HEK293T (cell line): ENCODE results near the gene SLC7A6OS.

ENCODE experiments used
- CTCF ChIA-PET: fragments of 350-600 bp; formaldehyde crosslinking; extraction: SDS; loops from one replicate; lab custom pipeline; 2021; ENCODE audit warnings: antibody characterized with exemption, inconsistent platforms; lab: Yijun Ruan, JAX
- POLR2A ChIA-PET: fragments of 350-600 bp; formaldehyde crosslinking; extraction: SDS; loops from one replicate; lab custom pipeline; 2020; ENCODE audit warnings: antibody characterized with exemption, inconsistent platforms; lab: Yijun Ruan, JAX
- DNase-seq: peaks from one replicate; pipeline ENCODE4 v3.0.0; 2012; ENCODE audit warnings: mixed read lengths; ENCODE audit errors: extremely low spot score
- ARNT ChIP-seq: fragments of 450-650 bp; IDR thresholded peaks from 2 replicates; pipeline ENCODE4 v1.6.1; 2017; ENCODE audit warnings: mild to moderate bottlenecking
- BHLHE40 ChIP-seq: fragments of 450-650 bp; IDR thresholded peaks from 2 replicates; pipeline ENCODE4 v1.6.1; 2016; ENCODE audit warnings: mild to moderate bottlenecking, moderate library complexity, borderline replicate concordance
- CTBP1 ChIP-seq: fragments of 450-650 bp; IDR thresholded peaks from 2 replicates; pipeline ENCODE4 v1.6.1; 2016; ENCODE audit warnings: borderline replicate concordance
- ELF4 ChIP-seq: fragments of 450-650 bp; IDR thresholded peaks from 2 replicates; pipeline ENCODE4 v1.6.1; 2017; ENCODE audit warnings: antibody characterized with exemption
- FOXA1 ChIP-seq: fragments of 450-650 bp; IDR thresholded peaks from 2 replicates; pipeline ENCODE4 v1.6.1; 2016; ENCODE audit warnings: mild to moderate bottlenecking
- FOXK2 ChIP-seq: fragments of 450-650 bp; IDR thresholded peaks from 2 replicates; pipeline ENCODE4 v1.6.1; 2016; ENCODE audit warnings: mild to moderate bottlenecking
- FOXM1 ChIP-seq: fragments of 450-650 bp; IDR thresholded peaks from 2 replicates; pipeline ENCODE4 v1.6.1; 2017; ENCODE audit warnings: mild to moderate bottlenecking, borderline replicate concordance
- HDGF ChIP-seq: fragments of 450-650 bp; IDR thresholded peaks from 2 replicates; pipeline ENCODE4 v1.6.1; 2017; ENCODE audit warnings: antibody characterized with exemption, borderline replicate concordance
- L3MBTL2 ChIP-seq: fragments of 450-650 bp; conservative IDR thresholded peaks from 2 replicates; pipeline ENCODE4 v1.6.1; 2016; ENCODE audit warnings: mild to moderate bottlenecking
- LEF1 ChIP-seq: fragments of 450-650 bp; IDR thresholded peaks from 2 replicates; pipeline ENCODE4 v1.6.1; 2017; ENCODE audit warnings: mild to moderate bottlenecking, borderline replicate concordance
- NFRKB ChIP-seq: fragments of 450-650 bp; IDR thresholded peaks from 2 replicates; pipeline ENCODE4 v1.6.1; 2016; ENCODE audit warnings: mild to moderate bottlenecking, moderate library complexity
- PKNOX1 ChIP-seq: fragments of 450-650 bp; IDR thresholded peaks from 2 replicates; pipeline ENCODE4 v1.6.1; 2016
- SP1 ChIP-seq: fragments of 450-650 bp; IDR thresholded peaks from 2 replicates; pipeline ENCODE4 v1.6.1; 2017
- SUZ12 ChIP-seq: fragments of 450-650 bp; IDR thresholded peaks from 2 replicates; pipeline ENCODE4 v1.6.1; 2016; ENCODE audit warnings: mild to moderate bottlenecking
- TARDBP ChIP-seq: fragments of 450-650 bp; IDR thresholded peaks from 2 replicates; pipeline ENCODE4 v1.6.1; 2016
- ZNF384 ChIP-seq: fragments of 450-650 bp; IDR thresholded peaks from 2 replicates; pipeline ENCODE4 v1.6.1; 2016

Gene SLC7A6OS

GRCh38 chr16:68282064-68282452 is 28.7 kb downstream of the SLC7A6OS start:
- POLR2A ChIA-PET, result no interaction called here
- no peak for TF ChIP-seq HDGF
- no peak for TF ChIP-seq SUZ12
- TF ChIP-seq ZNF384, result no peak
- no peak for TF ChIP-seq LEF1
- no peak for TF ChIP-seq L3MBTL2
- TF ChIP-seq BHLHE40, result no peak
- no peak for TF ChIP-seq ARNT
- no peak for TF ChIP-seq ELF4
- TF ChIP-seq FOXM1, result no peak
- TF ChIP-seq NFRKB, result no peak
- TF ChIP-seq FOXA1, result no peak
- TF ChIP-seq TARDBP, result no peak
- no peak for TF ChIP-seq CTBP1
- no peak for TF ChIP-seq SP1
- no peak for TF ChIP-seq FOXK2
- no peak for TF ChIP-seq PKNOX1
- CTCF ChIA-PET, result no interaction called here
- no peak for DNase-seq

- CTCF ChIA-PET, result no interaction called here
- no peak for DNase-seq
- POLR2A ChIA-PET, result no interaction called here
- TF ChIP-seq BHLHE40, result no peak
- no peak for TF ChIP-seq CTBP1
- no peak for TF ChIP-seq PKNOX1
- TF ChIP-seq FOXM1, result no peak
- TF ChIP-seq ZNF384, result no peak
- no peak for TF ChIP-seq ARNT
- no peak for TF ChIP-seq LEF1
Observed at GRCh38 chr16:68281368-68282063, 29.2 kb downstream of the SLC7A6OS start.

DNA sequence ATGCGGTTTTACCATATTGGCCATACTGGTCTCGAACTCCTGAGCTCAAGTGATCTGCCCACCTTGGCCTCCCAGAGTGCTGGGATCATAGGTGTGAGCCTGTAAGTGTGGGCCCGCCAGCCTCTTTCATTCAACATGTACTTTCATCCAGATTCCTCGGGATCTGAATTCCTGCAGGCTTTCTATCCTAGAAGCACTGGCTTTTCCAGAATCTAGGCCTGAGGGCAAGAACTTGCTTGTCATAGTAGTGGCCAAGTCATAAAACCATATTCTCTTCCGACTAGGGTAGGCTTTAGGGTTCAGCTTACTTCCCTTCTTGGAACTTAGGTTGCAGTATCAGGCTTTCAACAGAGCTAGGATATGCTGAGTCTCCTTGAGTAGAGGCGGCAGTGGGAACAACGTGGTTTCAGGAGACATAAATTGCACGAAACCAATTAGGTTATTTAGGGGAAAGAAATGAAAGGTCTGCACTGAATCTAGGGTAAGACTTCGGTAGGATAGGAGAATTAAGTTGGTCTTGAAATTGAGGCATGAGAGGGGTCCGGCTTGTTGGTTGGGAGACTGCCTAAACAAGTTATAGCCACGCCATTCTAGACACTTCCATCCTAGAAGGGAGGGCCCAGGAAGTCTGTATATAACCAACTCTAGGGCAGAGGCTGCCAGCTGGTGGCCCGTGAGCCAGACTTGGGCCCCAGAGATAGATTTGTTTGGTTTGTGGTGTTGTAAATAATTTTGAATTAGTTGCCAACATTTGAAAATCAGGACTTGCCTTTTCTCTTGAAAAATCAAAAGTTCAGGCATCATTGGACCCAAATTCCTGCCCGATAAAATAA is 30.8 kb downstream of the SLC7A6OS start:
- CTCF ChIA-PET, result interaction anchor here (0.8 to 1.0 kb wide), 2 partner anchors 16 to 184 kb away, joined by 3 read pairs; partner anchors contain the start of gene SLC7A6
- no peak for DNase-seq
- no peak for TF ChIP-seq SUZ12
- no peak for TF ChIP-seq SP1
- no peak for TF ChIP-seq LEF1
- TF ChIP-seq FOXK2, result no peak
- TF ChIP-seq BHLHE40, result no peak
- no peak for TF ChIP-seq TARDBP
- no peak for TF ChIP-seq NFRKB
- TF ChIP-seq FOXA1, result no peak
- TF ChIP-seq ARNT, result no peak
- no peak for TF ChIP-seq L3MBTL2
- TF ChIP-seq ZNF384, result no peak
- TF ChIP-seq PKNOX1, result no peak
- no peak for TF ChIP-seq CTBP1
- TF ChIP-seq FOXM1, result no peak
- TF ChIP-seq ELF4, result no peak
- no peak for TF ChIP-seq HDGF
- POLR2A ChIA-PET, result no interaction called here

GRCh38 chr16:68276223-68276622 is 34.5 kb downstream of the SLC7A6OS start:
- DNase-seq, result no peak
- ChIA-PET POLR2A (interaction anchor here (1.0 kb wide), 2 partner anchors 12 to 35 kb away, joined by 3 read pairs; partner anchors contain the start of genes PRMT7, SLC7A6 and SLC7A6OS), CTCF (no interaction called here)
- TF ChIP-seq BHLHE40 (no peak), TARDBP (no peak), ELF4 (no peak), HDGF (no peak)

DNA sequence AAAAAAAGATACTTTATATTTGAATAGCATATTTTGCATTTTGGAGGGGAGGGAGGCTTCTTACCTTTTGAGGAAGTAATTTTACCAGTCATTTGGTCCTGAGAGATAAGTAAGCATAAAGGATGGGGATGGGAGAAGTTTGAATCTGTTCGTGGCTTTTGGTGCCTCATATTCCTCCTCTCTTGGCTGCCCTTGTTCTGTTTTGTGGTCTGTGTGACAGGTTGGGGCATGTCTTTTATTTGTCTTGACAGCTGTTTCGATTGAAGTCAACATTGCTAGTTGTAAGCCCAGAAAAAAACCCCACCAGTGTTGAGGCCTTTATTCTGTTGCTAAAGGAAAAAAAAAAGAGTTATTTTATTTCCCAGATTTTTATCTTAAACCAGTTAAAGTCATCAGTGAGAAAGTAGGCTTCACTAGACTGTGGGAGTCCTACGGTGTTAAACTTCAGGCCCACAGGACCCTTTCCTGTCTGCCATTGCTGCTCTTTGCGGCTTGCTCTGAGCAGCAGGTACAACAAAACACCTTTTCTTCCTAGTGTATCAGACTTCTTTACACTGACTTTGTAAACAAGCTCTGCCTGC is 35.0 kb downstream of the SLC7A6OS start:
- TF ChIP-seq ZNF384 (no peak), L3MBTL2 (no peak), CTBP1 (no peak), FOXM1 (no peak)
- DNase-seq, result no peak
- ChIA-PET CTCF (no interaction called here), POLR2A (interaction anchor here (1.0 to 1.5 kb wide), 3 partner anchors 11 to 35 kb away, joined by 3 read pairs; partner anchors contain the start of genes PRMT7, SLC7A6 and SLC7A6OS)
